A549 (cell line): Measurements from ENCODE around the gene CREB5. TPM values are rescaled to one million over a fixed set of nuclear protein-coding genes. Genes with fewer than 3 reads are reported as not detected.

Source experiments
- ATAC-seq, 2 experiments: fragments of 200-7000 bp in 1 of 2; fragments of >200 bp in 1 of 2; cut with Nextera tagmentation in 1 of 2; cut with Tn5 transposase in 1 of 2; 3 replicates each; pipeline versions ENCODE4 v1.8.0 to v1.9.1; 2018 to 2020; ENCODE audit warnings: mild to moderate bottlenecking in 1 of 2, moderate library complexity in 1 of 2
- CTCF ChIA-PET: fragments of 300-600 bp; sonication (Branson Sonifier 250); formaldehyde crosslinking; extraction: SDS; loops from one replicate; lab custom pipeline; 2021; ENCODE audit warnings: antibody characterized with exemption, inconsistent platforms; lab: Yijun Ruan, JAX
- POLR2A ChIA-PET: fragments of 350-600 bp; formaldehyde crosslinking; extraction: SDS; loops from one replicate; lab custom pipeline; 2021; ENCODE audit warnings: antibody characterized with exemption, inconsistent platforms; lab: Yijun Ruan, JAX
- DNase-seq, 2 experiments: peaks; one replicate each; pipeline versions ENCODE4 v3.0.0 to v3.0.0-alpha.2; 2011 to 2016; ENCODE audit warnings: low read depth in 1 of 2, low spot score in 1 of 2
- FAIRE-seq: peaks from 2 replicates; lab custom pipeline; 2011; peaks lifted over from hg19 to GRCh38; lab: Jason Lieb, UNC
- H3K27ac ChIP-seq, 2 experiments: fragments of >200 bp; sonication (Bioruptor Twin); formaldehyde crosslinking; 3 replicates each; pipeline ENCODE4 v1.5.1; 2016 to 2017
- H3K4me1 ChIP-seq: fragments of >200 bp; sonication (Bioruptor Twin); formaldehyde crosslinking; 3 replicates; pipeline ENCODE4 v1.6.1; 2016
- H3K4me2 ChIP-seq: fragments of >200 bp; sonication (Bioruptor Twin); formaldehyde crosslinking; 3 replicates; pipeline ENCODE4 v1.6.1; 2016
- H3K4me3 ChIP-seq: fragments of >200 bp; sonication (Bioruptor Twin); formaldehyde crosslinking; 3 replicates; pipeline ENCODE4 v1.5.1; 2016
- H3K9me3 ChIP-seq: fragments of >200 bp; sonication (Bioruptor Twin); formaldehyde crosslinking; 3 replicates; pipeline ENCODE4 v1.6.1; 2016
- BHLHE40 ChIP-seq: IDR thresholded peaks from 2 replicates; pipeline ENCODE4 v1.6.1; 2012; ENCODE audit warnings: low read depth, low read length, inconsistent platforms
- CBX8 ChIP-seq: fragments of 200-600 bp; sonication (generic); IDR thresholded peaks from 2 replicates; pipeline ENCODE4 v1.6.1; 2016
- CHD4 ChIP-seq: fragments of 200-600 bp; sonication (generic); IDR thresholded peaks from 2 replicates; pipeline ENCODE4 v1.6.1; 2016; ENCODE audit warnings: antibody characterized with exemption, mild to moderate bottlenecking, borderline replicate concordance
- EHMT2 ChIP-seq: fragments of 200-600 bp; sonication (generic); IDR thresholded peaks from 2 replicates; pipeline ENCODE4 v1.6.1; 2016; ENCODE audit warnings: antibody characterized with exemption, low read depth, mild to moderate bottlenecking, moderate library complexity
- EP300 ChIP-seq, 2 experiments: fragments of >200 bp; sonication (Bioruptor Twin); formaldehyde crosslinking; IDR thresholded peaks; 2 replicates in 1 of 2; 3 replicates in 1 of 2; pipeline ENCODE4 v1.6.1; 2016 to 2017
- FOSL2 ChIP-seq, 2 experiments: fragments of 450-650 bp in 1 of 2; fragments of >200 bp in 1 of 2; sonication (Bioruptor Twin) in 1 of 2; formaldehyde crosslinking; IDR thresholded peaks; 2 replicates each; pipeline versions ENCODE4 v1.5.0 to v1.6.1; 2016 to 2020; ENCODE audit warnings: mild to moderate bottlenecking in 1 of 2, moderate library complexity in 1 of 2
- HDAC2 ChIP-seq: fragments of 200-600 bp; sonication (generic); IDR thresholded peaks from 2 replicates; pipeline ENCODE4 v1.6.1; 2016
- HMGXB4 ChIP-seq: fragments of 250-450 bp; sonication (Bioruptor Pico); IDR thresholded peaks from 2 replicates; pipeline ENCODE4 v1.5.0; 2021; ENCODE audit warnings: mild to moderate bottlenecking, moderate library complexity, borderline replicate concordance
- HOXA7 ChIP-seq: fragments of 250-450 bp; sonication (Bioruptor Pico); IDR thresholded peaks from 2 replicates; pipeline ENCODE4 v1.5.0; 2020; ENCODE audit warnings: mild to moderate bottlenecking, moderate library complexity
- HOXB13 ChIP-seq: fragments of 250-450 bp; sonication (Bioruptor Pico); IDR thresholded peaks from 2 replicates; pipeline ENCODE4 v1.5.0; 2020; ENCODE audit warnings: low read depth, mild to moderate bottlenecking, moderate library complexity
- JUN ChIP-seq, 2 experiments: fragments of >200 bp; sonication (Bioruptor Twin); formaldehyde crosslinking; IDR thresholded peaks; 2 replicates in 1 of 2; 3 replicates in 1 of 2; pipeline ENCODE4 v1.6.1; 2016 to 2017
- KDM5A ChIP-seq: fragments of 200-600 bp; sonication (generic); IDR thresholded peaks from 2 replicates; pipeline ENCODE4 v1.6.1; 2016; ENCODE audit warnings: antibody characterized with exemption, mild to moderate bottlenecking
- MAFK ChIP-seq: fragments of 450-650 bp; IDR thresholded peaks from 2 replicates; pipeline ENCODE4 v1.6.1; 2014; ENCODE audit not compliant: partially characterized antibody
- MYC ChIP-seq: IDR thresholded peaks from 2 replicates; pipeline ENCODE4 v1.6.1; 2012; ENCODE audit warnings: mild to moderate bottlenecking, inconsistent platforms, low read length, improper control_type of control experiment, borderline replicate concordance
- POLR2AphosphoS2 ChIP-seq: conservative IDR thresholded peaks from 2 replicates; pipeline ENCODE4 v1.6.1; 2012; ENCODE audit warnings: low read length, improper control_type of control experiment, inconsistent platforms
- RAD21 ChIP-seq, 2 experiments: fragments of >200 bp in 1 of 2; sonication (Bioruptor Twin) in 1 of 2; formaldehyde crosslinking in 1 of 2; IDR thresholded peaks in 1 of 2; conservative IDR thresholded peaks in 1 of 2; 2 replicates in 1 of 2; 3 replicates in 1 of 2; pipeline ENCODE4 v1.6.1; 2012 to 2018; ENCODE audit warnings: inconsistent platforms in 1 of 2
- RARB ChIP-seq: fragments of 250-450 bp; sonication (Bioruptor Pico); IDR thresholded peaks from 2 replicates; pipeline ENCODE4 v1.8.0; 2021; ENCODE audit warnings: mild to moderate bottlenecking, moderate library complexity
- RFX5 ChIP-seq: fragments of 450-650 bp; IDR thresholded peaks from 2 replicates; pipeline ENCODE4 v1.7.1; 2014; ENCODE audit warnings: antibody characterized with exemption, mild to moderate bottlenecking, moderate library complexity
- TP53 ChIP-seq: fragments of 250-450 bp; sonication (Bioruptor Pico); IDR thresholded peaks from 2 replicates; pipeline ENCODE4 v1.5.0; 2021; ENCODE audit warnings: mild to moderate bottlenecking, moderate library complexity
- ZFP36 ChIP-seq: fragments of 450-650 bp; IDR thresholded peaks from 2 replicates; pipeline ENCODE4 v1.6.1; 2014; ENCODE audit warnings: borderline replicate concordance; ENCODE audit not compliant: partially characterized antibody
- WGBS: methylation state at CpG from one replicate; pipeline ENCODE4 v1.1.6; 2017; ENCODE audit errors: missing lambda C conversion rate; 5-methylcytosine and 5-hydroxymethylcytosine counted together
- polyA plus RNA-seq, 4 experiments: library from polyadenylated mRNA; depleted of rRNA in 3 of 4; stranded (reverse); fragments of >200 nt; fragmentation: RNase III in 1 of 4; extraction: RNeasy Plus Mini Kit Qiagen cat#74134 plus additional on column Dnase treatment in 1 of 4; gene quantifications; 2 replicates in 3 of 4; 3 replicates in 1 of 4; pipeline ENCODE4 v1.2.3, GENCODE V29; 2011 to 2017
- TF ChIP-seq, protein P1 (sequence below): IDR thresholded peaks from 2 replicates; pipeline ENCODE4 v1.6.1; 2012; ENCODE audit warnings: low read depth, borderline replicate concordance

Gene CREB5
- polyA plus RNA-seq, 2 of the 4 experiments (the other 2 are of a cell fraction) = 0.61 to 1.5 TPM

GRCh38 chr7:28674359-28674782 is 262.1 kb downstream of the CREB5 start:
- ATAC-seq = peak in 1 of 2 experiments; percentile 59; a peak in 2 of 6 replicates
- POLR2A ChIA-PET = no interaction called here
- TF ChIP-seq CHD4 = no peak
- DNase-seq = peak in 1 of 2 experiments; percentile 15
- Histone ChIP-seq H3K4me2 (0 out of 3 replicates have a peak overlapping the region, but pooled peaks have one; percentile 40), H3K9me3 (no peaks in the 10 kb centered on the region), H3K4me3 (no peak overlapping the region), H3K4me1 (peaks cover 9% of the 10 kb centered on the region; the same call in 1 of the 3 replicates), H3K27ac (no peak overlapping the region)
- CTCF ChIA-PET = interaction anchor here (1.2 kb wide), 1 partner anchor 39 kb away, joined by 3 read pairs; no protein-coding TSS in a partner anchor
- WGBS = 23% methylated on average over 5 of the region's 5 CpGs
- no peak for FAIRE-seq

GRCh38 chr7:28675429-28675828 is 263.1 kb downstream of the CREB5 start:
- CTCF ChIA-PET = interaction anchor here (1.3 kb wide), 1 partner anchor 42 kb away, joined by 4 read pairs; no protein-coding TSS in a partner anchor

DNA sequence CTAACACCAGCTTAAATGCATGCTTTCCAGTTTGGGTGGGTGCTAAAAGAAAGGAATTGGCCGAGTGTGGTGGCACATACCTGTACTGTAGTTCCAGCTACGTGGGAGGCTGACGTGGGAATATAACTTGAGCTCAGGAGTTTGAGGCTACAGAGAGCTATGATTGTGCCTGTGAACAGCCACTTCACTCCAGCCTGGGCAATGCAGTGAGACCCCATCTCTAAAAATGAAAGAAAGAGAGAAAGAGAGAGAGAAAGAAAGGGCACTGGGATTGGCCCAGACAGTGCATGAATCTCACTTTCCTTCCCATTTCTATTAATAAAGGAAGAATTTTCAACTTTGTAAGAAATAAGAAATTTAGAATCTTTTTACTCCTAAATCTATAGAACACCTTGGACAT is 265.4 kb downstream of the CREB5 start:
- H3K4me2 ChIP-seq = no peak overlapping the region
- no peaks in the 10 kb centered on the region for H3K9me3 ChIP-seq
- H3K4me1 ChIP-seq = peaks cover 9% of the 10 kb centered on the region; the same call in 1 of the 3 replicates
- no peak for FAIRE-seq
- no peak overlapping the region for H3K4me3 ChIP-seq
- 55% methylated on average over 3 of the region's 3 CpGs for WGBS
- POLR2A ChIA-PET = no interaction called here
- CTCF ChIA-PET = no interaction called here
- DNase-seq = no peak
- TF ChIP-seq BHLHE40 (no peak), FOSL2 (IDR thresholded peaks at IDR 0.05) (no peak), FOSL2 (CRISPR knock-in tag; IDR thresholded peaks at IDR 0.05) (no peak), MAFK (no peak)
- TF ChIP-seq, protein P1, sequence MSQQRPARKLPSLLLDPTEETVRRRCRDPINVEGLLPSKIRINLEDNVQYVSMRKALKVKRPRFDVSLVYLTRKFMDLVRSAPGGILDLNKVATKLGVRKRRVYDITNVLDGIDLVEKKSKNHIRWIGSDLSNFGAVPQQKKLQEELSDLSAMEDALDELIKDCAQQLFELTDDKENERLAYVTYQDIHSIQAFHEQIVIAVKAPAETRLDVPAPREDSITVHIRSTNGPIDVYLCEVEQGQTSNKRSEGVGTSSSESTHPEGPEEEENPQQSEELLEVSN = no peak
- TF ChIP-seq, all 56 proteins: peak for 0
- no peak overlapping the region for H3K27ac ChIP-seq
- ATAC-seq = no peak

More at GRCh38 chr7:28675429-28675828, 263.1 kb downstream of the CREB5 start:
- WGBS = 78% methylated on average over 3 of the region's 3 CpGs
- Histone ChIP-seq H3K4me1 (peaks cover 9% of the 10 kb centered on the region; the same call in 1 of the 3 replicates), H3K27ac (no peak overlapping the region), H3K9me3 (no peaks in the 10 kb centered on the region), H3K4me2 (no peak overlapping the region), H3K4me3 (no peak overlapping the region)
- no peak for FAIRE-seq
- DNase-seq = no peak
- POLR2A ChIA-PET = no interaction called here
- ATAC-seq = no peak
- TF ChIP-seq RFX5 = no peak
- no peak for TF ChIP-seq RAD21 (conservative IDR thresholded peaks at IDR 0.05 in 1 of 2, IDR thresholded peaks at IDR 0.05 in 1 of 2)
- no peak for TF ChIP-seq EHMT2
- TF ChIP-seq HOXA7 (CRISPR knock-in tag) = no peak
- TF ChIP-seq MYC = no peak
- no peak for TF ChIP-seq HDAC2
- no peak for TF ChIP-seq HOXB13 (CRISPR knock-in tag)
- TF ChIP-seq RARB (CRISPR knock-in tag) = no peak
- no peak for TF ChIP-seq POLR2AphosphoS2
- TF ChIP-seq TP53 (CRISPR knock-in tag) = no peak
- no peak for TF ChIP-seq KDM5A
- no peak for TF ChIP-seq HMGXB4 (CRISPR knock-in tag)
- no peak for TF ChIP-seq ZFP36
- TF ChIP-seq CBX8 = no peak
- no peak for TF ChIP-seq EP300 (IDR thresholded peaks at IDR 0.05)
- TF ChIP-seq FOSL2 (IDR thresholded peaks at IDR 0.05) = no peak
- no peak for TF ChIP-seq FOSL2 (CRISPR knock-in tag; IDR thresholded peaks at IDR 0.05)
- TF ChIP-seq JUN (IDR thresholded peaks at IDR 0.05) = no peak
